HG03280 (cell line): ENCODE results near the gene ARHGAP18.

Experiments used
- ATAC-seq: cut with Tn5 transposase; IDR thresholded peaks from one replicate; pipeline ENCODE4 v1.9.1; 2021; ENCODE audit warnings: mild to moderate bottlenecking, moderate library complexity; ENCODE audit not compliant: unreplicated experiment

The ARHGAP18 gene

DNA sequence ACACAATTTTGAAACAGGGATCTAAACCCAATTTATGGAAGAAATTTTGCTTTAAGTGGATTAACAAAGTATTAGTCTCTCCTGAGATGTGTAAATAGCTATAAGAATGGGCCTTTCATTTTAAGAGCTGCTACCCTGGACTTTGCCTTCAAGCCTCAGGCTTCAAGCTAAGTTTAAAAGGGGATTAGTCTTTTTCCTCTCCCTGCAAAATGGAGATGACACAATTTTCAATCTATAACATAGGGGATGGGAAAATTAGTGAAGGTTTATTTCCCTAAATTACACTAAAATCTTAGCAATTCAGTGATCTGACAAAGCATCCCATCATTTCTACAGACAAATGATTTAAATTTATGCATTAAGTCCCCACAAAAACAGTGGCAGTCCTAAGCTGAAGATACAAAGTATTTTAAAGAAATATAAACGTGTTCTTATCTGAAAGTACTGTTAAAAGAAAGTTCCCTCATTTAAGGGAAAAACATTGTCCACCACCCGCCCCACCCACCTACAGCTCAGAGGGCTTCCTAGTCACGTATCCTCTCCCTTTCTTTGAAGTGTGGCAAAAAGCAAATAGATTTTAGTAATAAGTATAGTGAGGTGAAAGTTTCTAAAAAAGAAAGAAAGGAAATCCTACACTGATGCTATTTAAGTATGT is 14.5 kb downstream of the ARHGAP18 start:
- ATAC-seq, result no peak

DNA sequence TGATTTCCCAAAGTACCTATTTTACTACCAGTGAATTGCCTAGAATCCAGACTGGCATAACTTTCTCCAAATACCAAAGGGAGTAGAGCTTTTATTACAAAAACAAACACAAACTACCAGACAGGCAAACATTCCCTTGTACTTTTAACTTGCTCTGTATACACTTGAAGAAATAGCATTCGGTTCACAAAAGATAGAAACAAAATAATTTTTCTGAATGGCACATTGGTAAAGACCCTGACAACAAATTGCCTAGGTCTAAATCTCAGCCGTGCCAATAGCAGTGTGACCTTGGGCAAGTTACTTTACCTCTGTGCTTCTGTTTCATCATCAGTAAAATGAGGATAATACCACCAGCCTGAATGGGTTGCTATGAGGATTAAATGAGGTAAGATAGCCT is 15.9 kb downstream of the ARHGAP18 start:
- ATAC-seq, result no peak

DNA sequence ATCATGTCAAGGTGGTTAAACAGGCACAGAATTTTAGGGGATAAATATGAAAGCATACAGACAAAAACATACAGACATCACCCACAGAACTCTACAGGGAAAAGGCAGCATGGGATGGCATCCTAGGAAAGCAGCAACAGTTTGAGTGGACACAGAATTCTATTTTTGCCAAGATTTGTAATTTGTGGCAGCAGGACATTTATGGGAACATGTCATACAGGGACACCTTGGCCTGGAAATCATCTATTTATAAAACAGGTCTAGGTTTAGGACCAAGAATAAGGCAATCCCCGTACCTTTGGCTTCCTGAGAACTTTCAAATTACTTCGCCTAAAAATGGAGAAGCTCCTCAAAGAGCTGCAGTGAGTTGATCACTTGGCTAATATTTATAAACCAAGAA is 17.5 kb downstream of the ARHGAP18 start:
- ATAC-seq, result no peak

DNA sequence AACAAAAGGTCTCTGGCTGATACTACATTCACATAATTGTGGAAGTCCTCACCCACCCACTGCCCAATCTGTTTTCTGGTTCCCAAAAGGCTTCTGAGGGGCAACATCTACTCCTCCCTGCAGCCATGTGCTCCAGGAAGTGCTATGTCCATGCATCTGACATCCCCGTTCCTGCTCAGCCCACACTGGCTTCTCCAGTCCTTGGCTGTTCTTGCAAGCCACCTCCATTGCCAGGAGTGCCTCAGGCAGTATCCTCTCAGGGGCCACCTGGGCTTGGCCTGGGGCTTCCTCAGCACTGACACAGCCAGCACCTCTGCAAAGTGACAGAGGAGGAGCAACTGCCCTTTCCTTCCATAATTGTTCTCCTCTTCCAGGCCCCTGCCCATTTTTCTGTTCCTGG is 18.3 kb downstream of the ARHGAP18 start:
- no peak for ATAC-seq

DNA sequence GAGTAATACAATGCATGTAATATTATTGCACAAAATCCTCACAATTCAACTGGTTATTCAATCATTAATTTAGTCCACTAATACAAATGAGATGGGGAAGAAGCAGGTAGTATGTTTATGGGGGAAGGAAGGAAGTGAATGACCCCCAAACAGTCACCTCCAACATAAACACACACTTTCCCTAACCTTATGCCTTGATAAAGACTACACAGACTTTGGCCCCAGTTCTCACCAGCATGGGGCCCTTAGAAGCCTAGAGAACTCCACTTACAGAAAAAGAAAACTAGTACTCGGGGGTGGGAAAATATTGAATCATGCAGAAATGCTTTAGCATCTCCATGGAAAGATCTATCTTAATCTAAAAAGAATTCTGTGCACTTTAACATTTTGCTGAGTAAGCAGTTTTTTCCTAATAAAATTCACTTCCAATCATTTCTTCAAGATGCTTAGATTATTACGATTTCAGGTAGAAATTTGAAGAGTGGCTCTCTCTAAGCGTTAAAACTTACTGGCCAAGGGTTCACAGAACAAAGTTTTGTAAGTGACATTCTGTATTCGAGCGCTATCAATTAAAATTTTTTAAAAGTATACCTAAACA is 18.8 kb downstream of the ARHGAP18 start:
- ATAC-seq, result no peak

DNA sequence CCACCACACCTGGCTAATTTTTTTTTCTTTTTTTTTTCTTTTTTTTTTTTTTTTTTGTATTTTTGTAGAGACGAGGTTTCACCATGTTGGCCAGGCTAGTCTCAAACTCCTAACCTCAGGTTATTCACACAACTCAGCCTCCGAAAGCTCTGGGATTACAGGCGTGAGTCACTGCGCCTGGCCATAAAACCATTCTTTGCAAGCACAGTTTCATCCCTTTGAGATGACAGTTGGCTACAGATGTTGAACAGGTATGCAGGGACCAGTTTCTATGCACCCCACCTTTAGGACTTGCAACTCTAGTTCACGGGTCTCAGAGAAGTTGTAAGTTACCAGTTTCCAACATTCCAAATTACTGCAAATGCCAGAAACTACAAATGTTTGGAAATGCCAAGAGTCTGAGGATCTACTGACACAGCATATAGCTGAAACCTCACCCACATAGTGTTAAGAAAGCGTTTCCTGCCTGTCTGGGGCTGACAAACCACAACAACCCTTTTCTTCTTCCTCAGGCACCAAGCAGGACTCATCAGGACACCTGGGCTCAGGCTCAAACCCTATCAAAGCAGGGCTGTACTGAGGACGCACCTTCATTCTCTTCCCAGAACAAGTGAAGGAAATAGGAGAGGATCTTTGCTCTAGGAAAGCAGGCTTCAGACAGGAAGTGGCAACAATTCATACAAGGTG is 22.9 kb downstream of the ARHGAP18 start:
- peak; percentile 58 for ATAC-seq

DNA sequence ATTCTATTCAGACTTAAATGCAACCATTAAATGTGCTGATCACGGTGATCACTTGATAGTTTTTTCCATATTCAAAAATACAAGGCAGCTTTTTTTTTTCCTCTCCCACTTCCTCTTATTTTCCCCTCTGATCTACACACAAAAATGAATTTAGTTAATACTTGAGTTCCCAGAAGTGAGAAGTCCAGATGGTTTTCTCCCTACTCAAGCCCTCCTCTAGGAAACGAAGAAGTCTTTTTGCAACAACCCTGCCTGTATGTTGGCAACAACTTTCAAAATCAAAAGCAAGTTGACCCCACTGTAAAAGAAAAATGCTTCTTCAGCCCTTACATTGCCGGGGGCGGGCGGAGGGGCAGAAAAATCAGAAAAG is 24.3 kb downstream of the ARHGAP18 start:
- no peak for ATAC-seq

- no peak for ATAC-seq
These were observed 24.9 kb downstream of the ARHGAP18 start for GRCh38 chr6:129684903-129685661.

GRCh38 chr6:129684323-129684884 is 25.6 kb downstream of the ARHGAP18 start:
- ATAC-seq, result no peak

- peak; percentile 96 for ATAC-seq
These were observed 26.2 kb downstream of the ARHGAP18 start for GRCh38 chr6:129683601-129684322.

GRCh38 chr6:129681913-129682205 is 28.1 kb downstream of the ARHGAP18 start:
- no peak for ATAC-seq

DNA sequence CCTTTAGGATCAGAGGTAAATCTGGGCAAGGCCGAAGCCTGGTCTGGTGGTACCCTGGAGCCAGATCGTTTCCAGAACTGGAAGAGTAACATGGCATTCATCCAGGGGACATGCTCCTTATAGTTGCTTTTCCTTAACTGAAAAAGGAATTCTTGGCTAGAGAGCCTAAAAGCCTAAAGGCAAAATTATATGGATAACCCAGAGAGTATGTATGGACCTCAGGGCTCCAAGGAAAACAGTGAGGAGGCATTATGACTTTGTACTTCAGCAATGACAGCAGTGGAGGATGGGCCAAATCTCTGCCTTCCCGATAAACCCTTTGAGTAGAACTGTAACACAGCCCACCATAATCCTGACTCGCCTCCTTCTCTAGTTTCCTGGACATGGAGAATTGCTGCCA is 29.3 kb downstream of the ARHGAP18 start:
- ATAC-seq, result no peak

GRCh38 chr6:129679758-129680157 is 30.2 kb downstream of the ARHGAP18 start:
- no peak for ATAC-seq

GRCh38 chr6:129679275-129679674 is 30.7 kb downstream of the ARHGAP18 start:
- ATAC-seq, result no peak

DNA sequence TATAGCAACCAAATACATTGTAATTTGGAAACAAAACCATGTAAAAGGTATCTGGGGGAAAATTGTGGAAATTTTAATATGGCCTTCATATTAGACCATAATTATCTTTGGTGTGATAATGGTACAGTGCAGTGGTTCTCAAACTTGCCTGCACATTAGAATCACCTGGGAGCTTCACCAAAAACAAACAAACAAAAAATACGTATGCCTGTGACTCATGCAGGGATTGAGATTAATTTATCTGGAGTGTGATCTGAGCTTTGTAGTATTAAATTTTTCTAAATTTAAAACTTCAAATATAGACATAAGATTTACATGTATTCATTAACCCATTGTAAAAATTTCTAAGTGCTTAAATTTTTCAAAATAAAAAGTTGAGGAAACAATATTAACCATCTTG is 31.5 kb downstream of the ARHGAP18 start:
- no peak for ATAC-seq

DNA sequence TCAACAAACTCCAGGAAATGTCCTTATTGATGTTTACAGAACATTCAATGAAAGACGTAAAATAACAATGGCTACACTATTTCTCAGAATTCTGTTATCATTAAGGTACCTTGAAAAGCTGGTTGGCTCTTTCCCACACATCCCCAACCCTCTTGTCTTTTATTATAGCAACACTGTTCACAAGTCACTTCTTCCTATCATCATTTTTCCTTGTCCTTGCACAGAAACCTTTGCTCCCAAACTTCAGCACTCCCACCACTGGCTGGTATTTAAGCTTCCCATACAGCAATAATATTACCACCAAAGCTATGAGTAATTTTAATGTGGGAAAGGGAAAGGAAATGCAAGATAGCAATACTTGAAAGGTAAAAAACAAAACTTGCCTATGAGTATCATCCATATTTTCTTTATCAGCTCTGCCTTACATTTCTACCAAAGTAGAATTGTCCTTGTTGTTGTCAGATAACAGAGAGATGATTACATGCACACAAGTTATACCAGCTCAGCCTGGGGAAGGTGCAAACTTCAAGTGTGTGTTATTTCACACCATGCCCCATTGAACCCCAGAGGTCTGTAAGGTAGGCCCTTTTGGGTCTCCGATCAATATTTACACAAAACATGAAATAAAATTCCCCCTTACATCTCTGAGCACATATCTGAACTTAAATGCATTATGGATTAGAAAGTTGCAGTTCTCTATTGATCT is 32.2 kb downstream of the ARHGAP18 start:
- no peak for ATAC-seq

GRCh38 chr6:129675669-129676472 is 34.1 kb downstream of the ARHGAP18 start:
- ATAC-seq, result no peak

- ATAC-seq, result no peak
These were observed 36.2 kb downstream of the ARHGAP18 start for GRCh38 chr6:129673748-129674147.

DNA sequence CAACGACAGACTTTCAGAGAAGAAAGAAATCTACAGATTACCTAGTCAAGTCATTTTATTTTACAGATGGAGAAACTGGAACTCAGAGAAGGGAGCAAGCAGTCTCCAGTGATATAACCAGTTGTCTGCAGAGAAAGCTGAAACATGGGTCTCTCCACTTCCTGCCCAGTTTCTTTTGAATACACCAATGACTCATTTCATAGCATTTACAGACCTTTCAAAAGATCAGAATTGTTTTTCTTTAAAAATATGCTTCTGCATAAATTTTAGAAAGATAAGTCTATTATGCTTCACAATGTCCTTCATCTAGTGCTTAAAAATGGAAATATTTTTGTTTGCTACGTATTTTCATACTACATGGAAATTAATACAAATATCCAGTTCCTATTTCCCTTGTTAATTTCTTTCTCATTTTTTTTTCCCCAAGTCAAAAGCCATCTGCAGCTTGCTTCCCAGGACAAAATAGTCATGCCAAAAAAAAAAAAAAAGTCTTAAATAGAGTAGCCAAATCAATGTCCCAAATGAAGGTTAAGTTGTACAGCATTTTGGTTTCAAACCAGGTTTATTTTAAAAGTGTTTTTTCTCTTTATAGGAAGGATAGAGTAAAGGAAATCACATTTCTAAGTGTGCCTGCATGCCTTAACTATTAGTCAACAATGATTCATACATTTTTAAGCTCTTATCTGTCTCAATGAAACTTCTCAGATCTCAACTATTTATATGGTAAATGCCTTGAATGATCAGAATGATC is 36.9 kb downstream of the ARHGAP18 start:
- peak; percentile 74 for ATAC-seq
